GM18520 (cell line): ENCODE measurements around the gene AATK.
"Not testable (repeated sequence)": the region's sequence is repeated elsewhere in the genome, so short reads cannot be mapped to it uniquely, and the experiment has no call there.

Experiments used
- ATAC-seq: cut with Tn5 transposase; IDR thresholded peaks from one replicate; pipeline ENCODE4 v1.9.1; 2021; ENCODE audit not compliant: unreplicated experiment

Gene AATK

GRCh38 chr17:81163703-81164370, 2.2 kb downstream of the AATK start:
- no peak for ATAC-seq

GRCh38 chr17:81163051-81163695, 2.8 kb downstream of the AATK start:
- ATAC-seq: no peak

- ATAC-seq: no peak
Measured at GRCh38 chr17:81162491-81162890, 3.5 kb downstream of the AATK start.

- no peak for ATAC-seq
Measured at GRCh38 chr17:81161972-81162371, 4.0 kb downstream of the AATK start.

- ATAC-seq: no peak
Measured at GRCh38 chr17:81161536-81161935, 4.5 kb downstream of the AATK start.

- ATAC-seq: no peak
Measured at GRCh38 chr17:81160747-81161453, 5.1 kb downstream of the AATK start.

GRCh38 chr17:81160306-81160705, 5.7 kb downstream of the AATK start:
- no peak for ATAC-seq

GRCh38 chr17:81159611-81160265, 6.3 kb downstream of the AATK start:
- no peak for ATAC-seq

- ATAC-seq: no peak
Measured at GRCh38 chr17:81158688-81159590, 7.1 kb downstream of the AATK start.

GRCh38 chr17:81157848-81158687, 8.0 kb downstream of the AATK start:
- ATAC-seq: no peak

- ATAC-seq: no peak
Measured at GRCh38 chr17:81156866-81157805, 8.9 kb downstream of the AATK start.

GRCh38 chr17:81154961-81155360, 11.1 kb downstream of the AATK start:
- no peak for ATAC-seq

GRCh38 chr17:81154016-81154415, 12.0 kb downstream of the AATK start:
- ATAC-seq: not testable (repeated sequence)

GRCh38 chr17:81153340-81153803, 12.6 kb downstream of the AATK start:
- no peak for ATAC-seq

GRCh38 chr17:81152288-81152828, 13.7 kb downstream of the AATK start:
- no peak for ATAC-seq

GRCh38 chr17:81151278-81151677, 14.7 kb downstream of the AATK start:
- no peak for ATAC-seq

GRCh38 chr17:81150377-81151077, 15.5 kb downstream of the AATK start:
- no peak for ATAC-seq
